HEK293 (cell line): ENCODE data around the gene MYO7A.

Experiments used
- CTCF ChIA-PET: fragments of 350-600 bp; formaldehyde crosslinking; extraction: SDS; loops from one replicate; lab custom pipeline; 2021; ENCODE audit warnings: antibody characterized with exemption; lab: Yijun Ruan, JAX
- POLR2A ChIA-PET: fragments of 300-600 bp; formaldehyde crosslinking; extraction: SDS; loops from one replicate; lab custom pipeline; 2020; ENCODE audit warnings: antibody characterized with exemption, inconsistent platforms; lab: Yijun Ruan, JAX
- H3K27ac ChIP-seq: fragments of 200-500 bp; sonication (Bioruptor generic); 2 replicates; pipeline ENCODE4 v1.5.1; 2014; ENCODE audit warnings: low read depth, low read length, control low read depth, inconsistent platforms; ENCODE audit errors: extremely low read depth
- H3K36me3 ChIP-seq, 2 experiments: fragments of 200-500 bp in 1 of 2; sonication (Bioruptor generic) in 1 of 2; 1 replicate in 1 of 2; 2 replicates in 1 of 2; pipeline ENCODE4 v1.5.1; 2014 to 2017; ENCODE audit warnings: inconsistent platforms in 2 of 2, low read length in 2 of 2; ENCODE audit not compliant: control insufficient read depth in 2 of 2, insufficient read depth in 1 of 2
- H3K4me1 ChIP-seq: fragments of 200-500 bp; sonication (Bioruptor generic); 2 replicates; pipeline ENCODE4 v1.5.1; 2014; ENCODE audit warnings: mild to moderate bottlenecking, low read length, inconsistent platforms; ENCODE audit not compliant: control insufficient read depth, insufficient read depth
- H3K4me3 ChIP-seq: 2 replicates; pipeline ENCODE4 v1.5.1; 2011; ENCODE audit warnings: low read depth, mild to moderate bottlenecking, control low read depth, low read length, moderate library complexity
- H3K9me3 ChIP-seq: fragments of 200-500 bp; sonication (Bioruptor generic); 2 replicates; pipeline ENCODE4 v1.5.1; 2014; ENCODE audit warnings: low read depth, low read length, inconsistent platforms; ENCODE audit not compliant: control insufficient read depth, insufficient read depth
- BCL11B ChIP-seq: fragments of 450-650 bp; formaldehyde crosslinking; IDR thresholded peaks from 2 replicates; pipeline ENCODE4 v1.5.1; 2016; ENCODE audit warnings: low read depth, missing biosample characterization, missing genetic modification characterization
- CTCF ChIP-seq: fragments of 450-650 bp; formaldehyde crosslinking; IDR thresholded peaks from 2 replicates; pipeline ENCODE4 v1.5.1; 2016; ENCODE audit warnings: missing biosample characterization, missing genetic modification characterization
- TCF7L2 ChIP-seq: IDR thresholded peaks from 2 replicates; pipeline ENCODE4 v1.6.1; 2011; ENCODE audit warnings: low read depth, mild to moderate bottlenecking, inconsistent platforms, low read length, moderate library complexity, borderline replicate concordance
- TRIM28 ChIP-seq: IDR thresholded peaks from 2 replicates; pipeline ENCODE4 v1.6.1; 2011; ENCODE audit warnings: low read length, control low read depth, borderline replicate concordance
- ZEB2 ChIP-seq: fragments of 450-650 bp; formaldehyde crosslinking; IDR thresholded peaks from 2 replicates; pipeline ENCODE4 v1.5.1; 2016; ENCODE audit warnings: missing biosample characterization, missing genetic modification characterization
- ZFP69B ChIP-seq: fragments of 450-650 bp; formaldehyde crosslinking; IDR thresholded peaks from 2 replicates; pipeline ENCODE4 v1.5.1; 2016; ENCODE audit warnings: missing biosample characterization, missing genetic modification characterization
- ZNF10 ChIP-seq: fragments of 450-650 bp; formaldehyde crosslinking; IDR thresholded peaks from 2 replicates; pipeline ENCODE4 v1.5.1; 2017; ENCODE audit warnings: missing biosample characterization, missing genetic modification characterization
- ZNF112 ChIP-seq: fragments of 450-650 bp; formaldehyde crosslinking; IDR thresholded peaks from 2 replicates; pipeline ENCODE4 v1.5.0; 2017; ENCODE audit warnings: missing biosample characterization, missing genetic modification characterization
- ZNF121 ChIP-seq: fragments of 450-650 bp; formaldehyde crosslinking; IDR thresholded peaks from 2 replicates; pipeline ENCODE4 v1.5.1; 2016; ENCODE audit warnings: missing biosample characterization, missing genetic modification characterization
- ZNF157 ChIP-seq: fragments of 450-650 bp; formaldehyde crosslinking; IDR thresholded peaks from 2 replicates; pipeline ENCODE4 v1.5.1; 2016; ENCODE audit warnings: missing biosample characterization, missing genetic modification characterization
- ZNF169 ChIP-seq: fragments of 450-650 bp; formaldehyde crosslinking; IDR thresholded peaks from 2 replicates; pipeline ENCODE4 v1.5.1; 2016; ENCODE audit warnings: missing biosample characterization, missing genetic modification characterization
- ZNF211 ChIP-seq: fragments of 450-650 bp; formaldehyde crosslinking; IDR thresholded peaks from 2 replicates; pipeline ENCODE4 v1.5.1; 2016; ENCODE audit warnings: low read depth, missing biosample characterization, missing genetic modification characterization
- ZNF223 ChIP-seq: fragments of 450-650 bp; formaldehyde crosslinking; IDR thresholded peaks from 2 replicates; pipeline ENCODE4 v1.5.1; 2016; ENCODE audit warnings: missing biosample characterization, missing genetic modification characterization
- ZNF274 ChIP-seq, 2 experiments: fragments of 200-500 bp in 1 of 2; fragments of 450-650 bp in 1 of 2; sonication (Bioruptor generic) in 1 of 2; formaldehyde crosslinking in 1 of 2; IDR thresholded peaks; 2 replicates each; pipeline versions ENCODE4 v1.5.1 to v1.6.1; 2014 to 2016; ENCODE audit warnings: borderline replicate concordance in 1 of 2, inconsistent platforms in 1 of 2, low read length in 1 of 2, missing biosample characterization in 1 of 2, missing genetic modification characterization in 1 of 2
- ZNF311 ChIP-seq: fragments of 450-650 bp; formaldehyde crosslinking; IDR thresholded peaks from 2 replicates; pipeline ENCODE4 v1.5.1; 2017; ENCODE audit warnings: missing biosample characterization, missing genetic modification characterization, borderline replicate concordance
- ZNF354C ChIP-seq: fragments of 450-650 bp; formaldehyde crosslinking; IDR thresholded peaks from 2 replicates; pipeline ENCODE4 v1.5.1; 2016; ENCODE audit warnings: missing biosample characterization, missing genetic modification characterization, low read depth, borderline replicate concordance
- ZNF473 ChIP-seq: fragments of 450-650 bp; formaldehyde crosslinking; IDR thresholded peaks from 2 replicates; pipeline ENCODE4 v1.5.1; 2017; ENCODE audit warnings: missing biosample characterization, missing genetic modification characterization
- ZNF561 ChIP-seq: fragments of 450-650 bp; IDR thresholded peaks from 2 replicates; pipeline ENCODE4 v1.5.1; 2018; ENCODE audit warnings: missing biosample characterization, missing genetic modification characterization, borderline replicate concordance
- ZNF621 ChIP-seq: fragments of 450-650 bp; formaldehyde crosslinking; IDR thresholded peaks from 2 replicates; pipeline ENCODE4 v1.5.1; 2017; ENCODE audit warnings: missing biosample characterization, missing genetic modification characterization
- ZNF626 ChIP-seq: fragments of 450-650 bp; sonication (Bioruptor Pico); formaldehyde crosslinking; IDR thresholded peaks from 2 replicates; pipeline ENCODE4 v1.5.1; 2018; ENCODE audit warnings: missing biosample characterization, missing genetic modification characterization, inconsistent platforms
- ZNF645 ChIP-seq: fragments of 450-650 bp; formaldehyde crosslinking; IDR thresholded peaks from 2 replicates; pipeline ENCODE4; 2016; ENCODE audit warnings: missing biosample characterization, missing genetic modification characterization
- ZNF654 ChIP-seq: fragments of 450-650 bp; formaldehyde crosslinking; IDR thresholded peaks from 2 replicates; pipeline ENCODE4 v1.5.1; 2016; ENCODE audit warnings: low read depth, missing biosample characterization, missing genetic modification characterization
- ZNF658 ChIP-seq: fragments of 450-650 bp; formaldehyde crosslinking; IDR thresholded peaks from 2 replicates; pipeline ENCODE4; 2016; ENCODE audit warnings: missing biosample characterization, missing genetic modification characterization
- ZNF768 ChIP-seq: fragments of 450-650 bp; formaldehyde crosslinking; IDR thresholded peaks from 2 replicates; pipeline ENCODE4 v1.5.1; 2018; ENCODE audit warnings: missing biosample characterization, mild to moderate bottlenecking, missing genetic modification characterization
- ZNF837 ChIP-seq: fragments of 450-650 bp; formaldehyde crosslinking; IDR thresholded peaks from 2 replicates; pipeline ENCODE4 v1.5.1; 2016; ENCODE audit warnings: missing biosample characterization, missing genetic modification characterization
- ZSCAN5A ChIP-seq: fragments of 450-650 bp; formaldehyde crosslinking; IDR thresholded peaks from 2 replicates; pipeline ENCODE4 v1.5.1; 2016; ENCODE audit warnings: missing biosample characterization, missing genetic modification characterization
- ZXDB ChIP-seq: fragments of 450-650 bp; formaldehyde crosslinking; IDR thresholded peaks from 2 replicates; pipeline ENCODE4 v1.5.1; 2016; ENCODE audit warnings: missing biosample characterization, missing genetic modification characterization
- TF ChIP-seq, protein P1 (sequence below): fragments of 450-650 bp; formaldehyde crosslinking; IDR thresholded peaks from 2 replicates; pipeline ENCODE4 v1.5.1; 2016; ENCODE audit warnings: missing biosample characterization, missing genetic modification characterization, borderline replicate concordance

The MYO7A gene

DNA sequence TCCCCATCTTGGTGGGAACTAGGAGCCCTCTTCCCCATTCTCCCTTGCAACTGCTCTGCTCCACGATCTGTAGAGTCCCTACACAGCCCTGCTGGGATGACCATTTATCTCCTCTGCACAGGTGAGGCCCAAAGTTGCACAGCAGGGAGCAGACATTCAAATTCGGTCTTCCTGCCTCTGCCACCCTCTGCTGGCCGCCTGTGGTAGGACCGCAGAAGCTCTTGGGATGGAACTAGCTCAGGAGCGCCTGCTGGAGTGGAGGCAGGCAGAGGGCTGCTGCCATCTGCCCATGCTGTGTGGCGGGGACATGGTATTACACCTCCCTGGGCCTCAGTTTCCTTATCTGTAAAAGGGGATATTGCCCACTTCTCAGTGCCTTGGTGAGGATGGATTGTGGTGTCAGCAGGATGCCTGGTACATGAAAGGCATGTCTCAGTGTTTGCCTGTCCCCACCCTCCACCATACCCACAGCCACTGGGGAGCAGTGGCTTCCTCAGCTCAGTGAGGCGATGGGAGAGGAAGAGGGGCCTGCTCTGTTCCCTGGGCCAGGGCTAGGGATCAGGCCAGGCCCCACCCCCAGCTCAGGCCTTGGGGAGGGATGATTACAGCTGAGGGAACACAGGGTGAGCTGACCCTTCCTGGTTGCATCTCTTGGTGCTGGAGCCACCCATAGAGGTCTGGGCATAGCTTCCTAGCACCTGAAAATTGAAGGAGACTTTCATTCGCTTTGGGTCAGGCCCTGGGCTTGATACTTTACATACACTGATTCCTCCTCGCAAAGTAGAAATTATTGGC is 36.7 kb upstream of the MYO7A start:
- CTCF ChIA-PET = interaction anchor here (0.6 to 4.1 kb wide), 46 partner anchors 9 to 457 kb away, joined by 3 to 61 read pairs (median 4); partner anchors contain the start of gene MYO7A
- Histone ChIP-seq H3K4me1 (no peaks in the 10 kb centered on the region), H3K36me3 (no peaks in the 10 kb centered on the region), H3K9me3 (no peaks in the 10 kb centered on the region), H3K4me3 (no peak overlapping the region), H3K27ac (no peak overlapping the region)
- POLR2A ChIA-PET = interaction anchor here (0.9 to 1.0 kb wide), 2 partner anchors 9 to 24 kb away, joined by 3 read pairs; partner anchors contain the start of gene CAPN5
- TF ChIP-seq ZEB2 (tag by site-specific recombination) (0 out of 2 replicates have a peak, but pooled peaks have one; percentile 30), CTCF (tag by site-specific recombination) (peak; percentile 74; the same call in 1 of the 2 replicates), ZNF10 (peak; percentile 53; the same call in 1 of the 2 replicates), ZNF626 (tag by site-specific recombination) (no peak), ZNF112 (tag by site-specific recombination) (no peak), ZNF837 (tag by site-specific recombination) (no peak), ZNF654 (tag by site-specific recombination) (peak; percentile 61), ZNF768 (tag by site-specific recombination) (peak; percentile 32; the same call in 1 of the 2 replicates), ZNF121 (tag by site-specific recombination) (0 out of 2 replicates have a peak, but pooled peaks have one; percentile 11)
- TF ChIP-seq, protein P1, sequence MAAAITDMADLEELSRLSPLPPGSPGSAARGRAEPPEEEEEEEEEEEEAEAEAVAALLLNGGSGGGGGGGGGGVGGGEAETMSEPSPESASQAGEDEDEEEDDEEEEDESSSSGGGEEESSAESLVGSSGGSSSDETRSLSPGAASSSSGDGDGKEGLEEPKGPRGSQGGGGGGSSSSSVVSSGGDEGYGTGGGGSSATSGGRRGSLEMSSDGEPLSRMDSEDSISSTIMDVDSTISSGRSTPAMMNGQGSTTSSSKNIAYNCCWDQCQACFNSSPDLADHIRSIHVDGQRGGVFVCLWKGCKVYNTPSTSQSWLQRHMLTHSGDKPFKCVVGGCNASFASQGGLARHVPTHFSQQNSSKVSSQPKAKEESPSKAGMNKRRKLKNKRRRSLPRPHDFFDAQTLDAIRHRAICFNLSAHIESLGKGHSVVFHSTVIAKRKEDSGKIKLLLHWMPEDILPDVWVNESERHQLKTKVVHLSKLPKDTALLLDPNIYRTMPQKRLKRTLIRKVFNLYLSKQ (tag by site-specific recombination) = no peak

GRCh38 chr11:77092382-77092781 is 35.7 kb upstream of the MYO7A start:
- Histone ChIP-seq H3K36me3 (no peaks in the 10 kb centered on the region), H3K4me1 (no peaks in the 10 kb centered on the region), H3K9me3 (no peaks in the 10 kb centered on the region), H3K4me3 (no peak overlapping the region), H3K27ac (no peak overlapping the region)
- POLR2A ChIA-PET = no interaction called here
- CTCF ChIA-PET = interaction anchor here (0.6 to 4.1 kb wide), 18 partner anchors 9 to 358 kb away, joined by 3 to 61 read pairs (median 10); no protein-coding TSS in a partner anchor
- TF ChIP-seq ZNF354C (tag by site-specific recombination) (no peak), ZNF157 (no peak), TCF7L2 (no peak), ZNF274 (IDR thresholded peaks at IDR 0.05; ENCODE audit: low read length) (no peak), ZNF274 (tag by site-specific recombination; IDR thresholded peaks at IDR 0.05; ENCODE audit: borderline replicate concordance) (no peak), ZNF658 (no peak), ZNF473 (tag by site-specific recombination) (no peak), ZFP69B (tag by site-specific recombination) (no peak), BCL11B (tag by site-specific recombination) (no peak), ZNF311 (tag by site-specific recombination) (no peak), TRIM28 (no peak), ZNF621 (tag by site-specific recombination) (no peak), ZXDB (tag by site-specific recombination) (no peak), ZNF169 (no peak), ZNF211 (tag by site-specific recombination) (no peak), ZSCAN5A (tag by site-specific recombination) (no peak), ZNF223 (tag by site-specific recombination) (no peak), ZNF645 (tag by site-specific recombination) (no peak), ZNF561 (tag by site-specific recombination) (no peak)
